ENCODE data around the gene HLA-DQA1. TPM values are rescaled to one million over a fixed set of nuclear protein-coding genes. Genes with fewer than 3 reads are reported as not detected.
"Not testable (repeated sequence)": the region's sequence is repeated elsewhere in the genome, so short reads cannot be mapped to it uniquely, and the experiment has no call there.

The HLA-DQA1 gene
- total RNA-seq, 1 donor from 2014 or later: not detected

DNA sequence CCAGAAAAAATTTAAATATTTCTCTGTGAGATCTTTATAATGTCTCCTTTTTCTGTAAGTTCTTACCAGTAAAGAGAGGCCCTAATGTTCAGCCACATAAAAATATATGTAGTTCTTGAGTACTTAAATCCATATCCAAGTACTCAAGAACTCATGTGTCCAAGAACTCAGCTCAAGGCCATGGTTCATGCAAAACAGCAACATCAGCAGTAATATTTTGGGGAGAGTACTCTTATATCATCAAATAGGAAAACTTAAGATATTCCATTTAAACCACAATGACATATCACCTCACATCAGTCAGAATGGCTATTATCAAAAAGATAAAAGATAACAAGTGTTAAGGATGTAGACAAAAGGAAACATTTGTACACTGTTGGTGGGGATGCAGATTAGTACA, 32.7 kb downstream of the HLA-DQA1 start:
- H3K36me3 ChIP-seq (ENCODE audit: control insufficient read depth, insufficient read depth, low read length): no peaks in the 10 kb centered on the region
- no peaks in the 10 kb centered on the region for H3K27me3 ChIP-seq (ENCODE audit: control insufficient read depth, insufficient read depth, low read length)
- DNase-seq (ENCODE audit: low read depth) (no peak), FAIRE-seq (no peak)
- no peak overlapping the region for H3K4me3 ChIP-seq (ENCODE audit: low read depth, low read length)
- TF ChIP-seq, protein P1, sequence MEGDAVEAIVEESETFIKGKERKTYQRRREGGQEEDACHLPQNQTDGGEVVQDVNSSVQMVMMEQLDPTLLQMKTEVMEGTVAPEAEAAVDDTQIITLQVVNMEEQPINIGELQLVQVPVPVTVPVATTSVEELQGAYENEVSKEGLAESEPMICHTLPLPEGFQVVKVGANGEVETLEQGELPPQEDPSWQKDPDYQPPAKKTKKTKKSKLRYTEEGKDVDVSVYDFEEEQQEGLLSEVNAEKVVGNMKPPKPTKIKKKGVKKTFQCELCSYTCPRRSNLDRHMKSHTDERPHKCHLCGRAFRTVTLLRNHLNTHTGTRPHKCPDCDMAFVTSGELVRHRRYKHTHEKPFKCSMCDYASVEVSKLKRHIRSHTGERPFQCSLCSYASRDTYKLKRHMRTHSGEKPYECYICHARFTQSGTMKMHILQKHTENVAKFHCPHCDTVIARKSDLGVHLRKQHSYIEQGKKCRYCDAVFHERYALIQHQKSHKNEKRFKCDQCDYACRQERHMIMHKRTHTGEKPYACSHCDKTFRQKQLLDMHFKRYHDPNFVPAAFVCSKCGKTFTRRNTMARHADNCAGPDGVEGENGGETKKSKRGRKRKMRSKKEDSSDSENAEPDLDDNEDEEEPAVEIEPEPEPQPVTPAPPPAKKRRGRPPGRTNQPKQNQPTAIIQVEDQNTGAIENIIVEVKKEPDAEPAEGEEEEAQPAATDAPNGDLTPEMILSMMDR (IDR thresholded peaks at IDR 0.05; ENCODE audit: insufficient read depth, low read length, severe bottlenecking): no peak

GRCh38 chr6:32671908-32672307, 34.7 kb downstream of the HLA-DQA1 start:
- not testable (repeated sequence) for H3K27me3 ChIP-seq (ENCODE audit: control insufficient read depth, insufficient read depth, low read length); FAIRE-seq; DNase-seq (ENCODE audit: low read depth); H3K4me3 ChIP-seq (ENCODE audit: low read depth, low read length); H3K36me3 ChIP-seq (ENCODE audit: control insufficient read depth, insufficient read depth, low read length)

DNA sequence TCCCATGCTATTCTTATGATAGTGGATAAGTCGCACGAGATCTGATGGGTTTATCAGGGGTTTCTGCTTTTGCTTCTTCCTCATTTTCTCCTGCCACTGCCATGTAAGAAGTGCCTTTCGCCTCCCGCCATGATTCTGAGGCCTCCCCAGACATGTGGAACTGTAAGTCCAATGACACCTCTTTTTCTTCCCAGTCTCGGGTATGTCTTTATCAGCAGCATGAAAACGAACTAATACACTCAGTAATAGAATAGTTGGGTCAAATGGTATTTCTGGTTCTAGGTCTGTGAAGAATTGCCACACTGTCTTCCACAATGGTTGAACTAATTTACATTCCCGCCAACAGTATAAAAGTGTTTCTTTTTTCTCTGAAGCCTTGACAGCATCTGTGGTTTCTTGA, 36.9 kb downstream of the HLA-DQA1 start:
- H3K4me3 ChIP-seq (ENCODE audit: low read depth, low read length); DNase-seq (ENCODE audit: low read depth); H3K36me3 ChIP-seq (ENCODE audit: control insufficient read depth, insufficient read depth, low read length); H3K27me3 ChIP-seq (ENCODE audit: control insufficient read depth, insufficient read depth, low read length); FAIRE-seq: not testable (repeated sequence)

- Histone ChIP-seq H3K4me3 (ENCODE audit: low read depth, low read length) (no peak overlapping the region), H3K27me3 (ENCODE audit: control insufficient read depth, insufficient read depth, low read length) (peaks cover 1% of the 10 kb centered on the region), H3K36me3 (ENCODE audit: control insufficient read depth, insufficient read depth, low read length) (no peaks in the 10 kb centered on the region)
- TF ChIP-seq, protein P1 (IDR thresholded peaks at IDR 0.05; ENCODE audit: insufficient read depth, low read length, severe bottlenecking): no peak
- no peak for FAIRE-seq
- DNase-seq (ENCODE audit: low read depth): no peak
Observed at GRCh38 chr6:32679492-32679891, 42.3 kb downstream of the HLA-DQA1 start.

DNA sequence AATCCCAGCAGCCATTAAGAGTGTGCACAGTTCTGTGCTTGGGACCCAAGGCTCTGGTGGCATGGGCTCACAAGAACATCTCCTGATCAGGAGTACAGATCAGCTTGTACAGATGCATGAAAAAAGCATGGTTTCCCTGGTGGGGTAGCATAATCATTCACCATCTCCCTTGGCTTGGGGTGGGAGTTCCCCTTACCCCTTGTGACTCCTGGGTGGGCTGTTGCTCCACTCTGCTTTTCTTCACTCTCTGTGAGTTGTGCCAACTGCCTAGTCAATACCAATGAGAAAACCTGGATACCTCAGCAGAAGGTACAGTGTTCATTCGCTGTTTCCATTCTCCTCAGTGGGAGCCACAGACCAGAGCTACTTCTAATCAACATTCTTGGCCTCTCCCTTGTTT, 42.8 kb downstream of the HLA-DQA1 start:
- H3K27me3 ChIP-seq (ENCODE audit: control insufficient read depth, insufficient read depth, low read length): peaks cover 1% of the 10 kb centered on the region
- TF ChIP-seq, protein P1 (IDR thresholded peaks at IDR 0.05; ENCODE audit: insufficient read depth, low read length, severe bottlenecking): no peak
- H3K36me3 ChIP-seq (ENCODE audit: control insufficient read depth, insufficient read depth, low read length): no peaks in the 10 kb centered on the region
- no peak for FAIRE-seq
- no peak for DNase-seq (ENCODE audit: low read depth)
- H3K4me3 ChIP-seq (ENCODE audit: low read depth, low read length): no peak overlapping the region

- DNase-seq (ENCODE audit: low read depth): no peak
- Histone ChIP-seq H3K36me3 (ENCODE audit: control insufficient read depth, insufficient read depth, low read length) (no peaks in the 10 kb centered on the region), H3K4me3 (ENCODE audit: low read depth, low read length) (no peak overlapping the region), H3K27me3 (ENCODE audit: control insufficient read depth, insufficient read depth, low read length) (peaks cover 3% of the 10 kb centered on the region)
- TF ChIP-seq, protein P1 (IDR thresholded peaks at IDR 0.05; ENCODE audit: insufficient read depth, low read length, severe bottlenecking): no peak
- no peak for FAIRE-seq
Observed at GRCh38 chr6:32684246-32684645, 47.0 kb downstream of the HLA-DQA1 start.

- no peak overlapping the region for H3K4me3 ChIP-seq (ENCODE audit: low read depth, low read length)
- FAIRE-seq: no peak
- peak; percentile 39 for DNase-seq (ENCODE audit: low read depth)
- H3K27me3 ChIP-seq (ENCODE audit: control insufficient read depth, insufficient read depth, low read length): peaks cover 3% of the 10 kb centered on the region
- no peaks in the 10 kb centered on the region for H3K36me3 ChIP-seq (ENCODE audit: control insufficient read depth, insufficient read depth, low read length)
- TF ChIP-seq, protein P1 (IDR thresholded peaks at IDR 0.05; ENCODE audit: insufficient read depth, low read length, severe bottlenecking): no peak
Observed at GRCh38 chr6:32685603-32686002, 48.4 kb downstream of the HLA-DQA1 start.

All from bronchial epithelial cell (primary cell).